Neural progenitor cell (in vitro differentiated cells): ENCODE data around the gene NEDD4L.

Experiments used
- EZH2 ChIP-seq: fragments of 200-600 bp; sonication (generic); IDR thresholded peaks from 2 replicates; pipeline ENCODE4 v1.6.1; 2017; ENCODE audit warnings: antibody characterized with exemption, mild to moderate bottlenecking, moderate library complexity
- EZH2phosphoT487 ChIP-seq: fragments of 200-600 bp; sonication (generic); IDR thresholded peaks from 2 replicates; pipeline ENCODE4 v1.6.1; 2017; ENCODE audit warnings: antibody characterized with exemption
- TF ChIP-seq, protein P1 (sequence below): fragments of 200-600 bp; sonication (generic); IDR thresholded peaks from 2 replicates; pipeline ENCODE4 v1.5.1; 2017; ENCODE audit warnings: antibody characterized with exemption, mild to moderate bottlenecking

DNA sequence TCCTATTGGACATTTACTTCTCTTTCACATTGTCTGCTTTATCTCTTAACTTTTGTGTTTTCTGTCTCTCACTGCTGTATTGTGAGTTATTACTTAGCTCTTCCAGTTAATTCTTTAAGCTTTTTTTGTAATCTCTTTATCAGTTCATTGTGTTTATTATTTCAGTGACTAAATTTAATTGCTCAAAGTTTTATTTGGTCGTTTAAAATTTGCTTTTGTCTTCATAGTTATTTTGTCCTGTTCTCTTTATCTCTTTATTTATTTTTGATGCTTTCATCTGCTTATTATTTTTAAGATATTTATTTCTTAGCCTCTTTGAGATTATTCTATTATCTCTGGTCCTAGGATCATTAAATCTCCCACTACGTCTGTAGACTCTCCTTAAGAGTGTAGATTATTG lies 316.3 kb downstream of the NEDD4L start:
- TF ChIP-seq, protein P1, sequence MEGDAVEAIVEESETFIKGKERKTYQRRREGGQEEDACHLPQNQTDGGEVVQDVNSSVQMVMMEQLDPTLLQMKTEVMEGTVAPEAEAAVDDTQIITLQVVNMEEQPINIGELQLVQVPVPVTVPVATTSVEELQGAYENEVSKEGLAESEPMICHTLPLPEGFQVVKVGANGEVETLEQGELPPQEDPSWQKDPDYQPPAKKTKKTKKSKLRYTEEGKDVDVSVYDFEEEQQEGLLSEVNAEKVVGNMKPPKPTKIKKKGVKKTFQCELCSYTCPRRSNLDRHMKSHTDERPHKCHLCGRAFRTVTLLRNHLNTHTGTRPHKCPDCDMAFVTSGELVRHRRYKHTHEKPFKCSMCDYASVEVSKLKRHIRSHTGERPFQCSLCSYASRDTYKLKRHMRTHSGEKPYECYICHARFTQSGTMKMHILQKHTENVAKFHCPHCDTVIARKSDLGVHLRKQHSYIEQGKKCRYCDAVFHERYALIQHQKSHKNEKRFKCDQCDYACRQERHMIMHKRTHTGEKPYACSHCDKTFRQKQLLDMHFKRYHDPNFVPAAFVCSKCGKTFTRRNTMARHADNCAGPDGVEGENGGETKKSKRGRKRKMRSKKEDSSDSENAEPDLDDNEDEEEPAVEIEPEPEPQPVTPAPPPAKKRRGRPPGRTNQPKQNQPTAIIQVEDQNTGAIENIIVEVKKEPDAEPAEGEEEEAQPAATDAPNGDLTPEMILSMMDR, result no peak
- TF ChIP-seq EZH2 (no peak), EZH2phosphoT487 (no peak)
